ENCODE results near the gene KCNK4.

The KCNK4 gene

GRCh38 chr11:64296830-64297698 lies 6.0 kb downstream of the KCNK4 start:
- H4K20me1 ChIP-seq (ENCODE audit: insufficient read depth, low read length, poor library complexity, severe bottlenecking), result no peaks in the 10 kb centered on the region
- TF ChIP-seq, protein P1, sequence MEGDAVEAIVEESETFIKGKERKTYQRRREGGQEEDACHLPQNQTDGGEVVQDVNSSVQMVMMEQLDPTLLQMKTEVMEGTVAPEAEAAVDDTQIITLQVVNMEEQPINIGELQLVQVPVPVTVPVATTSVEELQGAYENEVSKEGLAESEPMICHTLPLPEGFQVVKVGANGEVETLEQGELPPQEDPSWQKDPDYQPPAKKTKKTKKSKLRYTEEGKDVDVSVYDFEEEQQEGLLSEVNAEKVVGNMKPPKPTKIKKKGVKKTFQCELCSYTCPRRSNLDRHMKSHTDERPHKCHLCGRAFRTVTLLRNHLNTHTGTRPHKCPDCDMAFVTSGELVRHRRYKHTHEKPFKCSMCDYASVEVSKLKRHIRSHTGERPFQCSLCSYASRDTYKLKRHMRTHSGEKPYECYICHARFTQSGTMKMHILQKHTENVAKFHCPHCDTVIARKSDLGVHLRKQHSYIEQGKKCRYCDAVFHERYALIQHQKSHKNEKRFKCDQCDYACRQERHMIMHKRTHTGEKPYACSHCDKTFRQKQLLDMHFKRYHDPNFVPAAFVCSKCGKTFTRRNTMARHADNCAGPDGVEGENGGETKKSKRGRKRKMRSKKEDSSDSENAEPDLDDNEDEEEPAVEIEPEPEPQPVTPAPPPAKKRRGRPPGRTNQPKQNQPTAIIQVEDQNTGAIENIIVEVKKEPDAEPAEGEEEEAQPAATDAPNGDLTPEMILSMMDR (conservative IDR thresholded peaks at IDR 0.05; ENCODE audit: low read length), result no peak
- no peak for TF ChIP-seq EZH2phosphoT487 (IDR thresholded peaks at IDR 0.05; ENCODE audit: borderline replicate concordance)
- H3K27me3 ChIP-seq (ENCODE audit: insufficient read depth, low read length, poor library complexity, severe bottlenecking), result peaks cover 5% of the 10 kb centered on the region
- H3K4me1 ChIP-seq (ENCODE audit: insufficient read depth, low read length, poor library complexity, severe bottlenecking), result peaks cover 6% of the 10 kb centered on the region
- H2AFZ ChIP-seq (ENCODE audit: low read length), result no peak overlapping the region
- H3K4me3 ChIP-seq (ENCODE audit: low read length, poor library complexity, severe bottlenecking), result no peak overlapping the region
- no peaks in the 10 kb centered on the region for H3K9me3 ChIP-seq (ENCODE audit: insufficient read depth, low read depth, low read length)
- no peak overlapping the region for H3K9ac ChIP-seq (ENCODE audit: low read depth, low read length, poor library complexity, severe bottlenecking)
- no peaks in the 10 kb centered on the region for H3K9me2 ChIP-seq (replicated peaks; ENCODE audit: low read depth, low read length)
- no peaks in the 10 kb centered on the region for H3F3A ChIP-seq (ENCODE audit: low read depth)
- no peaks in the 10 kb centered on the region for H3K36me3 ChIP-seq (ENCODE audit: insufficient read depth, low read length)
- no peaks in the 10 kb centered on the region for H3K79me2 ChIP-seq (ENCODE audit: insufficient read depth, low read length)
- H3K4me2 ChIP-seq (ENCODE audit: low read depth, low read length, poor library complexity, severe bottlenecking), result no peak overlapping the region

DNA sequence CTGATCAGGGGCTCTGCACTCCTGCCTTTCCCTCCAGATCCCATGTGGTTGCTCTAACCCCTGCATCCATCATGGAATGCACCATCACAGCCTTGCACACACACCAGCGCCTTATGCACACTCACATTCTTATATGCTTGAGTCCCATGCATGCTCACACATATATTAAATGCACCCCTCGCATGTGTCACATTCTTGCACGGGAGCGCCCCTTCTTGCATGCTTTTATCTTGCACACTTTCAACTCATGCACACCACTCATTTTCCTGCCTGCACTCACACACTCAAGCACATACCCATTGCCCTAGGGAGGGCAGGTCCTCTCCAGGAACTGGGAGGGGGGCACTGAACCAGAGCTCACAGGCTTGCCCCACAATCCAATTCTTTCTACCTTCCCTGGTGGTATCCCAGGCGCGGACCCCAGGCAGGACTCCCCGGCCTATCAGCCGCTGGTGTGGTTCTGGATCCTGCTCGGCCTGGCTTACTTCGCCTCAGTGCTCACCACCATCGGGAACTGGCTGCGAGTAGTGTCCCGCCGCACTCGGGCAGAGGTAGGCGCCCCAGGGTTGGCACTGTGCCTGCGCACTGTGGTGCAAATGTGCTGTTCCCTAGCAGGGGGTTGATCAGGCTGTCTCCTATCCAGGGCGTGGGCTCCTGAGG lies 6.7 kb downstream of the KCNK4 start:
- H3K9me2 ChIP-seq (replicated peaks; ENCODE audit: low read depth, low read length), result no peaks in the 10 kb centered on the region
- H3K4me3 ChIP-seq (ENCODE audit: low read length, poor library complexity, severe bottlenecking), result no peak overlapping the region
- no peaks in the 10 kb centered on the region for H3K9me3 ChIP-seq (ENCODE audit: insufficient read depth, low read depth, low read length)
- no peaks in the 10 kb centered on the region for H3K36me3 ChIP-seq (ENCODE audit: insufficient read depth, low read length)
- no peaks in the 10 kb centered on the region for H4K20me1 ChIP-seq (ENCODE audit: insufficient read depth, low read length, poor library complexity, severe bottlenecking)
- TF ChIP-seq, protein P1 (conservative IDR thresholded peaks at IDR 0.05; ENCODE audit: low read length), result no peak
- no peak for TF ChIP-seq EZH2phosphoT487 (IDR thresholded peaks at IDR 0.05; ENCODE audit: borderline replicate concordance)
- H3K9ac ChIP-seq (ENCODE audit: low read depth, low read length, poor library complexity, severe bottlenecking), result no peak overlapping the region
- no peak overlapping the region for H2AFZ ChIP-seq (ENCODE audit: low read length)
- no peak overlapping the region for H3K4me2 ChIP-seq (ENCODE audit: low read depth, low read length, poor library complexity, severe bottlenecking)
- no peaks in the 10 kb centered on the region for H3F3A ChIP-seq (ENCODE audit: low read depth)
- peaks cover 6% of the 10 kb centered on the region for H3K4me1 ChIP-seq (ENCODE audit: insufficient read depth, low read length, poor library complexity, severe bottlenecking)
- H3K27me3 ChIP-seq (ENCODE audit: insufficient read depth, low read length, poor library complexity, severe bottlenecking), result peaks cover 5% of the 10 kb centered on the region
- H3K79me2 ChIP-seq (ENCODE audit: insufficient read depth, low read length), result no peaks in the 10 kb centered on the region

- no peaks in the 10 kb centered on the region for H3K9me2 ChIP-seq (replicated peaks; ENCODE audit: low read depth, low read length)
- peaks cover 5% of the 10 kb centered on the region for H3K27me3 ChIP-seq (ENCODE audit: insufficient read depth, low read length, poor library complexity, severe bottlenecking)
- no peak overlapping the region for H3K9ac ChIP-seq (ENCODE audit: low read depth, low read length, poor library complexity, severe bottlenecking)
- H3K4me1 ChIP-seq (ENCODE audit: insufficient read depth, low read length, poor library complexity, severe bottlenecking), result peaks cover 12% of the 10 kb centered on the region
- H2AFZ ChIP-seq (ENCODE audit: low read length), result no peak overlapping the region
- no peaks in the 10 kb centered on the region for H3K79me2 ChIP-seq (ENCODE audit: insufficient read depth, low read length)
- no peak overlapping the region for H3K4me3 ChIP-seq (ENCODE audit: low read length, poor library complexity, severe bottlenecking)
- no peaks in the 10 kb centered on the region for H3K9me3 ChIP-seq (ENCODE audit: insufficient read depth, low read depth, low read length)
- H3K36me3 ChIP-seq (ENCODE audit: insufficient read depth, low read length), result no peaks in the 10 kb centered on the region
- no peaks in the 10 kb centered on the region for H3F3A ChIP-seq (ENCODE audit: low read depth)
- H4K20me1 ChIP-seq (ENCODE audit: insufficient read depth, low read length, poor library complexity, severe bottlenecking), result no peaks in the 10 kb centered on the region
- H3K4me2 ChIP-seq (ENCODE audit: low read depth, low read length, poor library complexity, severe bottlenecking), result no peak overlapping the region
- TF ChIP-seq EZH2phosphoT487 (IDR thresholded peaks at IDR 0.05; ENCODE audit: borderline replicate concordance), result no peak
- TF ChIP-seq, protein P1 (conservative IDR thresholded peaks at IDR 0.05; ENCODE audit: low read length), result no peak
Measured at GRCh38 chr11:64298966-64299846, 8.1 kb downstream of the KCNK4 start.

Measured in Loucy (cell line).